COLO668 (cell line): ENCODE results near the gene VPS9D1.
A peak's percentile ranks its signal among the peaks of the same experiment; 100 is the strongest.

Experiments
- DNase-seq: peaks from one replicate; lab custom pipeline; 2025; ENCODE audit not compliant: unreplicated experiment; lab: John Stamatoyannopoulos, UW

The VPS9D1 gene, protein sequence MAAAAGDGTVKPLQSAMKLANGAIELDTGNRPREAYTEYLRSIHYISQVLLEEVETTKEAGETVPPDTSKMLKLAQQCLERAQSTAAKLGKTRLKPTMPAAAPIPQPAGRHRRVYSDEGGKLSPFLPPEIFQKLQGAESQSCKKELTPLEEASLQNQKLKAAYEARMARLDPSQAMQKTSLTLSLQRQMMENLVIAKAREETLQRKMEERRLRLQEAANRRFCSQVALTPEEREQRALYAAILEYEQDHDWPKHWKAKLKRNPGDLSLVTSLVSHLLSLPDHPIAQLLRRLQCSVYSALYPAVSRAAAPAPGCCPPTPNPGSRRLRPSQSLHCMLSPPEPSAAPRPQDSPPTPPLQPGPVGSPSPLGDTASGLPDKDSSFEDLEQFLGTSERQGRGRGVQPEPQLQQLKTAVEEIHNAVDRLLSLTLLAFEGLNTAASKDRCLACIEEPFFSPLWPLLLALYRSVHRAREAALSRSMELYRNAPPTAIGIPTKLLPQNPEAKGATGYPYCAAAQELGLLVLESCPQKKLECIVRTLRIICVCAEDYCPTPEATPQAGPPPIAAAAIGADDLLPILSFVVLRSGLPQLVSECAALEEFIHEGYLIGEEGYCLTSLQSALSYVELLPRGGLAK

DNA sequence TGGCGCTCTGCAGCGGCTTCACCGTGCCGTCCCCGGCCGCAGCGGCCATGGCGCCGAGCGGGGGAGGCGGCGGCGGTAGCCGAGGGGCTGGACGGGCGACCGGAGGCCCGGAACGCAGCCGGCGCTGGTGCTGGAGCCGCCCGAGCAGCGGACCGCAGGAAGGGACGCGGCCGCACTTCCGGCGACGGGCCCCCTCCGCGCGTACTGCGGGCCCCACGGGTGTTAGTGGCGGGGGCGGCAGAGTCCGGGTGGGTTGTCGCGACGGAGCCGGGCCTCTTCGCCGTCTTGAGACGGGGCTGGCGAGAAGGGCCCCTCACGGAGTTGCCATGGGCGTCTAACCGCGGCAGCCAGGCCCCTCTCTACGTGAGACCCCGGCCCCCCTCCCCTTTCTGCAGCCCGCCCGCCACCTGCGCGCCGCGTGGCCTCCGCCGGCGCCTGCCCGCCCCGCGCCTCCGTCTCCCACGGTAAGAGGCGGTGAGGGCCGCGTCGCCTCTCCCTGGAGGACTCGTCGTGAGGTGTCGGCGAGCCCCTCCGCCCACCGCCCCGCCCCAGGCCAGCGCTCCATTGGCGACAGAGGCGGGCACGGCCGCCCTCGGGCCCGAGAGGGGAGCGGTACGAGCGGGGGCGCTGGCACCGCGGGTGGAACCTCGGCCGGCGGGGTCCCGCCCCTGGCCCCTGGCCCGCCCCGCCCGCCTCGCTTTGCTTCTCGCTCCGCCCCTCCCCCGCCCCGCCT, at the start of gene VPS9D1, which contains the start of gene ZNF276:
Gene VPS9D1, minus strand, starts transcription at position 86 of the 733 bp plus-strand sequence. Its CDS starts 37 bp downstream, at position 49.
Gene ZNF276, plus strand, starts transcription at position 725 of the 733 bp plus-strand sequence. CDS start 104 bp downstream, outside the sequence.
- DNase-seq, result peak; percentile 89

GRCh38 chr16:89770367-89770766, 49.7 kb upstream of the VPS9D1 start:
- no peak for DNase-seq

- DNase-seq, result no peak
These were observed 44.7 kb upstream of the VPS9D1 start for GRCh38 chr16:89765292-89765830.

DNA sequence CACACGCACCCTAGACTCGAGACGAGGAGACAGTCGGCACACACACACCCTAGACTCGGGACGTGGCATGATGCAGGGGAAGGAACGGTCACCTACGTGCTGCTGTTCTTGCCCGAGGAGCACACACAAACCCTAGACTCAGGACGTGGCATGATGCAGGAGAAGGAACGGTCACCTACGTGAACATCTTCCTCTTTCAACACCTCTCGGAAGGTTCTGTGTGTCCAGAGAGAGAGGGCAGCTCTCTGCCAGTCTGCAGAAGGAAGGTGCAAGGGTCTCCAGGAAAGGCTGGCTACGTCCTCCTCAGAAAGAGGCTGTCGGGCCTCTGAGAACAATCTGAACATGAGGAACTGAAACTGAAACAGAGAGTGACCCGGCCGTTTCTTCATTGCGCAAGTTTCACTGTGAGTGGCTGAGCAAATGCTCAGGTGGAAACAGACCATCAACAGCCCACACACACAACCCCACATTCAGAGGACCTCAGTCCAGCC, 44.1 kb upstream of the VPS9D1 start:
- no peak for DNase-seq

DNA sequence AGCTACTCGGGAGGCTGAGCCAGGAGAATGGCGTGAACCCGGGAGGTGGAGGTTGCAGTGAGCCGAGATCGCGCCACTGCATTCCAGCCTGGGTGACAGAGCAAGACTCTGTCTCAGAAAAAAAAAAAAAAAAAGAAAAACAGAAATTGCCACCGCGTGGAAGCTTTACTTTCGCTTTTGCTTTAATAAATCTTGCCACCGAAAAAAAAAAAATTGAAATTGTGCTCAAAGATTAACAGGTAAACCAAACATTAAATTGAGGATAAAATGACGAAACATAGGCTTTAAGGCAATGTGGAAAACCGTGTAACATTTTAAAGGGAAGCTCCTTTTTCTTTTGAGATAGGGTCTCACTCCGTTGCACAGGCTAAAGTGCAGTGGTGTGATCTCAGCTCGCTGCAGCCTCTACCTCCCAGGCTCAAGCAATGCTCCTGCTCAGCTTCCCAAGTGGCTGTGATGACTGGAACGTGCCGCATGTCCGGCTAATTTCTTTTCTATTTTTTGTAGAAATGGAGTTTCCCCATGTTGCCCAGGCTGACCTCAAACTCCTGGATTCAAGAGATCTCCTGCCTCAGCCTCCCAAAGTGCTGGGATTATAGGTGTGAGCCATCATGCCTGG, 40.7 kb upstream of the VPS9D1 start:
- no peak for DNase-seq

- DNase-seq, result no peak
These were observed 39.1 kb upstream of the VPS9D1 start for GRCh38 chr16:89759746-89760340.

DNA sequence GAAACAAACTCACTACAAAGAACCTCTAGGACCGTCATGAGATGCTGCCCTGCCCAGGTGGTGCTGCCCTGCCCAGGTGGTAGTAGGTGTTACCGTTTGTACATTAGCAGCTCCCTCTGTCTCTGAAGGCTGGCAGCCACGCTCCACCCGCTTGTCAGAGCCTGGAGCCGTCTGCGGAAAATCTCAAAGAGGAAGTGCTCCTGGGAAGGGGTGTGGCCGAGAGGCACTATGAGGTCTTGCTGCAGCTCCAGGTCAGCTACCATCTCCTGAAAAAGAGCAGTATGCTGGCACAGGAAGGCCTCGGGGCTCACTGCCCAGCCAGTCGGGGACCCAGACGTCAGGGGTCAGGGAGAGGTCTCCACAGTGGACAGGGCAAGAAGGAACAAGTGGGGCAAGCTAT, 28.9 kb upstream of the VPS9D1 start:
- no peak for DNase-seq

GRCh38 chr16:89748921-89749320, 28.2 kb upstream of the VPS9D1 start:
- DNase-seq, result no peak

DNA sequence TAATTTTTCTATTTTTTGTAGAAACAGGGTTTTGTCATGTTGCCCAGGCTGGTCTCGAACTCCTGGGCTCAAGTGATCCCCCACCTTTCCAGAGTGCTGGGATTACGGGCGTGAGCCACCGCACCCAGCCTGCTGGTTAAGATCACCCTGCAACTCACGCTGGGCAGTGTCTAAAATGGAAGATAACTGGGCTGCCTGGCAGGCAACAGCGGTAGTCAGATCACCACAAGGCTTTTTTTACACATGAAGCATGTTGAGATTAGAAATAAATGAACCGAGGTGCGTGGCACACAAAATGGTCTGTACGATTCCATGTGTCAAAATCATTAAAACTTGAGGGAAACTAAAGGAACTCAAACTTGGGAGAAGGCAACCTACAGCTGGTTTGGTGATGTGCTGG, 27.4 kb upstream of the VPS9D1 start:
- DNase-seq, result no peak

GRCh38 chr16:89746043-89746442, 25.3 kb upstream of the VPS9D1 start:
- no peak for DNase-seq

DNA sequence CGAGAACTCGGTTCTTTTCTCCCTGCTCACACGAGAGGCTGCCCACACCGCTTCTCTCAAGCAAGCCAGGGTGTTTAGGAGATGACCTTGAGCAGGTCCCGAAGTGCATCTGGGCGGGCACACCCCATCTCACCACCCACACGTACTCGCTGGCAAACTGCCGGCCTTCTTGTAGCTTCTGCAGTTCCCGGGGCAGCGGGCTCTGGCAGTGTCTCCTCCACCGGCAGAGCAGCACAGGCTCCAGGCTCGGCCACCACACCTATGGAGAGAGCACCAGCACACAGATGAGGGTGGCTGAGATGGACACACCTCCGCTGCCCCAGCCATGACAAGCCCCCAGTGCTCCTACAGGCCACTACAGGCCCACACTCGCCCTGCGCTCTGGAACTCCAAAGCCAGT, 24.1 kb upstream of the VPS9D1 start:
- DNase-seq, result no peak

DNA sequence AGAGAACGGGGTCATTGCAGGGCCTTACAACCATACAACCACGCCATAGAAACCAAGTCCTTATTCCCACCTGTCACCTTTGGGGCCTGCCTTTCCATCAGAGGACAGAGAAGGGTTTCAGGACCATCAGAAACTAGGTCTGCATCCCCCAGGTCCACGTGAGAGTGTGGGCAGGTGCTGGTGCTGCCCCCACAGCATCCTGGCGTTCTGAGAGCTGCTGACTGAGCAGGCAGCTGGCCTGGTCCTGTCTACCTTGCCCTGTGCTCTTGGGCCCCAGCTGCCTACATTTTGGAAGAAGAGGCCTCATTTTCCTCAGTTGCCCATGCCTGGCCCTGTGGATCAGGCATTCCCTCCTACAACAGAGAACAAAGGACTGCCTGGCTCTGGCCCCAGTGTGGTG, 22.2 kb upstream of the VPS9D1 start:
- no peak for DNase-seq

- no peak for DNase-seq
These were observed 20.8 kb upstream of the VPS9D1 start for GRCh38 chr16:89741342-89742014.

- no peak for DNase-seq
These were observed 18.7 kb upstream of the VPS9D1 start for GRCh38 chr16:89739383-89739782.

GRCh38 chr16:89738538-89739317, 18.0 kb upstream of the VPS9D1 start:
- no peak for DNase-seq

GRCh38 chr16:89738072-89738377, 17.3 kb upstream of the VPS9D1 start:
- no peak for DNase-seq

- no peak for DNase-seq
These were observed 16.8 kb upstream of the VPS9D1 start for GRCh38 chr16:89737341-89738071.

DNA sequence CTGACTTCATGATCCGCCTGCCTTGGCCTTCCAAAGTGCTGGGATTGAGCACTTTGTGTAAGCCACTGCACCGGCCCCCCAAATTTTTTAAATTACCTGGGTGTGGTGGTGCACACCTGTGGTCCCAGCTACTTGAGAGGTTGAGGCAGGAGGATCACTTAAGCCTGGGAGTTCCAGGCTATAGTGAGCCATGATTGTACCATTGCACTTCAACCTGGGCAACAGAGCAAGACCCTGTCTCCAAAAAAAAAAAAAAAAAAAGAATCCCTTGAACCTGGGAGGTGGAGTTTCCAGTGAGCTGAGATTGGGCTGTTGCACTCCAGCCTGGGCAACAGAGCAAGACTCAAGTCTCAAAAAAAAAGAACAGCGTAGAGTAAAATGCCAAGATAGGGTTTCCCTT, 15.9 kb upstream of the VPS9D1 start:
- DNase-seq, result no peak

GRCh38 chr16:89733792-89734191, 13.1 kb upstream of the VPS9D1 start:
- no peak for DNase-seq
